Sigmoid colon (tissue), 7 donors: Measurements from ENCODE around the gene CEP85L. TPM values are rescaled to one million over a fixed set of nuclear protein-coding genes. Genes with fewer than 3 reads are reported as not detected.

Source experiments
- DNase-seq: peaks from one replicate; pipeline ENCODE4 v3.0.0-alpha.2; 2019
- H3K27ac ChIP-seq, 4 donors: fragments of 200-600 bp; sonication (generic); one replicate each; pipeline ENCODE4 v1.5.1; 2016 to 2019; ENCODE audit warnings: mild to moderate bottlenecking in 1 of 4
- H3K27me3 ChIP-seq, 3 donors: fragments of 200-600 bp; sonication (generic); one replicate each; pipeline ENCODE4 v1.5.1; 2019; ENCODE audit warnings: mild to moderate bottlenecking in 1 of 3
- H3K36me3 ChIP-seq, 4 donors: fragments of 200-600 bp; sonication (generic); one replicate each; pipeline ENCODE4 v1.5.1; 2016 to 2019
- H3K4me1 ChIP-seq, 4 donors: fragments of 200-600 bp; sonication (generic); one replicate each; pipeline ENCODE4 v1.5.1; 2017 to 2019
- H3K4me3 ChIP-seq, 4 donors: fragments of 200-600 bp; sonication (generic); one replicate each; pipeline ENCODE4 v1.5.1; 2017 to 2019; ENCODE audit warnings: mild to moderate bottlenecking in 2 of 4, moderate library complexity in 1 of 4
- H3K9me3 ChIP-seq, 4 donors: fragments of 200-600 bp in 3 of 4; sonication (generic) in 3 of 4; one replicate each; pipeline versions ENCODE4 v1.5.1 to v1.6.1; 2013 to 2019
- CTCF ChIP-seq, 4 experiments: fragments of 450-650 bp in 3 of 4; fragments of 200-600 bp in 1 of 4; IDR thresholded peaks; one replicate each; pipeline ENCODE4 v1.5.1; 2016 to 2019; ENCODE audit warnings: antibody characterized with exemption in 4 of 4, mild to moderate bottlenecking in 3 of 4, moderate library complexity in 2 of 4
- EP300 ChIP-seq, 4 donors: sonication (generic); formaldehyde crosslinking; IDR thresholded peaks; one replicate each; pipeline ENCODE4 v1.6.1; 2017; ENCODE audit warnings: antibody characterized with exemption in 4 of 4
- POLR2A ChIP-seq, 2 donors: fragments of 450-650 bp; IDR thresholded peaks; one replicate each; pipeline ENCODE4 v1.6.1; 2016; ENCODE audit warnings: antibody characterized with exemption in 2 of 2, mild to moderate bottlenecking in 2 of 2, moderate library complexity in 2 of 2
- POLR2AphosphoS5 ChIP-seq, 4 donors: sonication (generic); formaldehyde crosslinking; IDR thresholded peaks; one replicate each; pipeline ENCODE4 v1.6.1; 2017; ENCODE audit warnings: antibody characterized with exemption in 4 of 4
- WGBS, 2 donors: extraction: QIAGEN DNeasy Blood & Tissue Kit; methylation state at CpG; one replicate each; pipeline ENCODE4 v1.1.7; 2013; 5-methylcytosine and 5-hydroxymethylcytosine counted together
- intact Hi-C: fragments of 100-400 bp; cut with DNase I; formaldehyde crosslinking; loops from one replicate; pipeline ENCODE4 v1.15.1; 2023
- polyA plus RNA-seq, 3 donors: library from polyadenylated mRNA; stranded (reverse); fragments of 200-250 nt; gene quantifications; one replicate each; pipeline ENCODE4 v1.2.3, GENCODE V29; 2013
- total RNA-seq, 4 donors: library from RNA; depleted of rRNA; stranded (reverse); fragments of >200 nt; gene quantifications; one replicate each; pipeline ENCODE4 v1.1.0, GENCODE V29; 2016
- donor health status: healthy with polysubstance abuse.
- donor health status: Bipolar disorder and iron deficiency.
- donor health status: healthy.

Gene CEP85L
- total and polyA plus RNA-seq, 7 donors: 0.23 to 17.4 (median 12.8) TPM

- Histone ChIP-seq H3K27me3 (no peaks in the 10 kb centered on the region), H3K36me3 (no peaks in the 10 kb centered on the region), H3K27ac (no peak overlapping the region), H3K9me3 (peaks cover 0 to 2% (median 0%) of the 10 kb centered on the region in 4 donors), H3K4me3 (no peak overlapping the region), H3K4me1 (peaks cover 0 to 29% (median 14%) of the 10 kb centered on the region in 4 donors)
- no peak for DNase-seq
- intact Hi-C loops: no loop called here
- 69 to 80% methylated on average over 4 of the region's 4 CpGs for WGBS, 2 donors
- no peak for TF ChIP-seq POLR2A (IDR thresholded peaks at IDR 0.05)
- no peak for TF ChIP-seq EP300 (IDR thresholded peaks at IDR 0.05)
- TF ChIP-seq POLR2AphosphoS5 (IDR thresholded peaks at IDR 0.05): no peak
- no peak for TF ChIP-seq CTCF (IDR thresholded peaks at IDR 0.05)
These were observed 12.1 kb downstream of the CEP85L start for GRCh38 chr6:118639054-118639964.

- Histone ChIP-seq H3K27me3 (no peaks in the 10 kb centered on the region), H3K4me3 (no peak overlapping the region), H3K9me3 (peaks cover 0 to 2% (median 0%) of the 10 kb centered on the region in 4 donors), H3K36me3 (no peaks in the 10 kb centered on the region), H3K27ac (no peak overlapping the region), H3K4me1 (peaks cover 0 to 22% (median 14%) of the 10 kb centered on the region in 4 donors)
- no peak for DNase-seq
- intact Hi-C loops: no loop called here
- no peak for TF ChIP-seq POLR2AphosphoS5 (IDR thresholded peaks at IDR 0.05)
- TF ChIP-seq EP300 (IDR thresholded peaks at IDR 0.05): no peak
- no peak for TF ChIP-seq POLR2A (IDR thresholded peaks at IDR 0.05)
- TF ChIP-seq CTCF (IDR thresholded peaks at IDR 0.05): no peak
These were observed 13.1 kb downstream of the CEP85L start for GRCh38 chr6:118638288-118638687.

- DNase-seq: no peak
- Histone ChIP-seq H3K4me1 (peaks cover 0 to 22% (median 13%) of the 10 kb centered on the region in 4 donors), H3K27me3 (no peaks in the 10 kb centered on the region), H3K27ac (no peak overlapping the region), H3K36me3 (no peaks in the 10 kb centered on the region), H3K4me3 (no peak overlapping the region), H3K9me3 (peaks cover 0 to 2% (median 0%) of the 10 kb centered on the region in 4 donors)
- WGBS, 2 donors: 82 to 89% methylated on average over 3 of the region's 3 CpGs
- intact Hi-C loops: no loop called here
- TF ChIP-seq CTCF (IDR thresholded peaks at IDR 0.05) (no peak), POLR2A (IDR thresholded peaks at IDR 0.05) (no peak), POLR2AphosphoS5 (IDR thresholded peaks at IDR 0.05) (no peak), EP300 (IDR thresholded peaks at IDR 0.05) (no peak)
These were observed 15.3 kb downstream of the CEP85L start for GRCh38 chr6:118635909-118636735.

- Histone ChIP-seq H3K27me3 (no peaks in the 10 kb centered on the region), H3K4me3 (no peak overlapping the region), H3K27ac (no peak overlapping the region), H3K9me3 (peaks cover 0 to 2% (median 0%) of the 10 kb centered on the region in 4 donors), H3K36me3 (peaks cover 0 to 5% (median 0%) of the 10 kb centered on the region in 4 donors), H3K4me1 (peaks cover 0 to 9% (median 2%) of the 10 kb centered on the region in 4 donors)
- TF ChIP-seq CTCF (IDR thresholded peaks at IDR 0.05): no peak
- TF ChIP-seq POLR2A (IDR thresholded peaks at IDR 0.05): no peak
- TF ChIP-seq EP300 (IDR thresholded peaks at IDR 0.05): no peak
- no peak for TF ChIP-seq POLR2AphosphoS5 (IDR thresholded peaks at IDR 0.05)
- WGBS, 2 donors: 80 to 82% methylated on average over 2 of the region's 2 CpGs
- intact Hi-C loops: no loop called here
- no peak for DNase-seq
These were observed 19.0 kb downstream of the CEP85L start for GRCh38 chr6:118632359-118632758.
